Stimulated activated CD8-positive, alpha-beta memory T cell treated with anti-CD3 and anti-CD28 coated beads, Interleukin-12 subunit alpha, Interleukin-12 subunit beta, amount 100 ng/mL, for 4 hours (primary cell): Measurements from ENCODE around the gene GAL3ST3.
"Not testable (repeated sequence)": the region's sequence is repeated elsewhere in the genome, so short reads cannot be mapped to it uniquely, and the experiment has no call there.

Experiments
- DNase-seq: peaks from one replicate; pipeline ENCODE4 v3.0.0-alpha.2; 2020; ENCODE audit warnings: low read depth

GAL3ST3 gene

DNA sequence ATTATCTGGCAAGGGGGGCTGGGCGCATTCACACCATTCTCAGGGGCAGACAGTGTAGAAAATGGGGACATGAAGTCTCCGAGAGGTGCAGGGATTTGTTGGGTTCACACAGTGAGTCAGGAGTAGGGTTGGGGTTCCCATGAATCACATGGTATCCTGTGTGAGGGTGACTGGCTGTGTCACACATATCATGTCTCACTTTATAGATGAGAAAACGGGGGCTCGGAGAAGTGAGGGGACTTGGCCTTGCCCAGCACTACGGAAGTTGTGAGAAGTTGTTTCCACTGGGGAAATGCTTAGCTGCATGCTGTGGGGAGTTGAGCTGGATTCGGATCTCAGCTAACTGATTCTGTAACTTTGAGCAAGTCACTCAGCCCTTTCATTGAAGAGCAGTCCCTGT, 4.2 kb downstream of the GAL3ST3 start:
- DNase-seq, result no peak

DNA sequence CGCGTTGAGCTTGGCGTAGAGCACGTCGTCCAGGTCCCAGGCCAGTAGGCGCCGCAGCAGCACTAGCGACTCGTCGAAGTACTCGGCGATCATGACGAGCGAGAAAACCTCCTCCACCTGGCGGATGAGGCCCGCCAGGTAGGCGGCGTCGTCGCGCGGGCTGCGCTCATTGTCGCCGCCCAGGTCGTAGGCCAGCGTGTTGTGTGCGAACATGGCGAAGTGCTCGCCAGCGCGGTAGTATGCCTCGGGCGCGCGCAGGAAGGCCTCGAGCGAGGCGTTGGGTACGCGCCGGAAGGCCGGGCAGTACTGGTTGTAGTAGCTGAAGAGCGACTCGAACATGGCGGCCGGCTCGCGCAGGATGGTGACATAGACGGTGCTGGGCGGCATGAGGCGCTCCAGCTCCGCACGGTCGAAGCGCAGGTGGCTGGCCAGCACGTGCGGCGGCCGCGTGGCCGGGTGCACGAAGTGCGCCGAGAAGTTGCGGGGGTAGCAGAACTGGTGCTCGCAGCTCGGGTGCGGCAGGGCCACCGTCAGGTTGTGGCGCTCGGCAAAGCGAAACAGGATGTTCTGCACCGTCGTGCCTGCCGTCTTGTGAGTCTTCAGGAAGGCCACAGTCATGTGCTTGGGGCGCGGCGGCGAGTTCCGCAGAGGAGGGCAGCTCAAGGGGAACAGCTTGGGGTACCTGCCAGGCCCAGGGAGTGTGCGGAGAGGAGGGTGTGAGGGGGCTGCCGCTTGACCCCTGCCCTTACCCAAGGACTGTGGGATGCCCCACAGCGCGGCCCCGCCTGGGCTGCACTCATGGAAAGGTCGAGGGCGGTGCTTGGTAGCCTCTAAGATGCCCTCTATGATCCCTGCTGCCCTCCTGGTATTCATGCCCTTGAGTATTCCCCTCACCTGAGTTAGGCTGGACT, 5.7 kb downstream of the GAL3ST3 start:
- DNase-seq, result no peak

DNA sequence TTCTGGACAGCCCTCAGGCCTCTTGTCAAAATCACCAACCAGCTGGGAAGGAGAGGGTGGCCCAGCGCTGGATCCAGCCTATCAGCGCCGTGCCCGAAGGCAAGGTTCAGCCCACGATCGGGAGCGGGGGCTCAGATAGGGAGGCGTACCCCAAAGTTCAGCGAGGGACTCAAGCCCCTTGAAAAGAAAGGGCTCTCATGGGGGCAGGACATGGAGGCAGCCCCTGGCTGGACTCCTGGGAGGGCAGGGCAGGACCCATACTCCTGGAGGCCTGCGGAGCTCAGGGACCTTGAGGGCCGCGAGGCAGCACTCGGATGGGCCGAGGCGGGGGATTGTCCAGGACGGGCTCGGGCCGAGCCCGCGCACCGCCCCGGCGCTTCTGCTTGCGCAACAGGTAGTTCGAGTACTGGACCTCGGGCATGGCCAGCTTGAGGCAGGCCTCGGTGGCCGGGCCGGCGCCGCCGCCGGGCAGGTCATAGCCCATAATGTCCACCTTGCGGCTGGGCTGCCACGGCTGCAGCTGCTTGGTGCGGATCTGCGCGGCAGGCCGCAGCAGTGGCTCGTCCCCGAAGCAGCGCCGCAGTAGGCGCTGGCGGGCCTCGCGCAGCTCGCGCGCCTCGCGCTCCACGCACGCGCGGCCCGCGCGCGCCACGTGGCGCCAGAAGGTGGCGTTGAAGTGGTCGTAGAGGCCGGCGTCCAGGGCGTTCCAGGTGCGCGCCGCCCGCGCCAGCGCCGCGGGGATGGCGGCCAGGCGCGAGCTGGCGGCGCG, 6.5 kb downstream of the GAL3ST3 start:
- DNase-seq, result no peak

- no peak for DNase-seq
Observed at GRCh38 chr11:66039765-66040164, 9.2 kb downstream of the GAL3ST3 start.

DNA sequence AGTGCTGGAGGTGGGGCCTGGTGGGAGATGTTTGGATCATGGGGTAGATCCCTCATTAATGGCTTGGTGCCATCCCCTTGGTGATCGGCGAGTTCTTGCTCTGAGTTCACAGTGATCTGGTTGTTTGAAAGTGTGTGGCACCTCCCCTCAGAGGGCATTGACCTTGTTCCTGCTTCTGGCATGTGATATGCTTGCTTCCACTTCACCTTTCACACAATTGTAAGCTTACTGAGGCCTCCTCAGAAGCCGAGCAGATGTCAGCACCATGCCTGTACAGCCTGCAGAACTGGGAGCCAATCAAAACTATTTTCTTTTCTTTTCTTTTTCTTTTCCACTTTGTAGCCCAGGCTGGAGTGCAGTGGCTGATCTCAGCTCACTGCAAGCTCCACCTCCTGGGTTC, 11.6 kb downstream of the GAL3ST3 start:
- no peak for DNase-seq

DNA sequence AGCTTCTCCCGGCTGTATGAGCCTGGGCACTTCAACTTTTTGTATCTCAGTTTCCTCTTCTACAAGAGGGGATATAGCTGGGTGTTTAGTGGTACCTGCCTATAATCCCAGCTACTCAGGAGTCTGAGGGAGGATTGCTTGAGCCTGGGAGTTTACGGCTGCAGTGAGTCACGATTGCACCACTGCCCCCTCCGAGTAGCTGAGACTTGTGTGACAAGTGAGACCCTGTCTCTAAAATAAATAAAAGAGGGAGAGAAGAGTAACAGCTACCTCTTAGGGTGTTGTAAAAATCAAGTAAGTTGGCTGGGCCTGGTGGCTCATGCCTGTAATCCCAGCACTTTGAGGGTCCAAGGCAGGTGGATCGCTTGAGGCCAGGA, 12.6 kb downstream of the GAL3ST3 start:
- DNase-seq, result no peak

GRCh38 chr11:66035653-66036333, 13.2 kb downstream of the GAL3ST3 start:
- no peak for DNase-seq

DNA sequence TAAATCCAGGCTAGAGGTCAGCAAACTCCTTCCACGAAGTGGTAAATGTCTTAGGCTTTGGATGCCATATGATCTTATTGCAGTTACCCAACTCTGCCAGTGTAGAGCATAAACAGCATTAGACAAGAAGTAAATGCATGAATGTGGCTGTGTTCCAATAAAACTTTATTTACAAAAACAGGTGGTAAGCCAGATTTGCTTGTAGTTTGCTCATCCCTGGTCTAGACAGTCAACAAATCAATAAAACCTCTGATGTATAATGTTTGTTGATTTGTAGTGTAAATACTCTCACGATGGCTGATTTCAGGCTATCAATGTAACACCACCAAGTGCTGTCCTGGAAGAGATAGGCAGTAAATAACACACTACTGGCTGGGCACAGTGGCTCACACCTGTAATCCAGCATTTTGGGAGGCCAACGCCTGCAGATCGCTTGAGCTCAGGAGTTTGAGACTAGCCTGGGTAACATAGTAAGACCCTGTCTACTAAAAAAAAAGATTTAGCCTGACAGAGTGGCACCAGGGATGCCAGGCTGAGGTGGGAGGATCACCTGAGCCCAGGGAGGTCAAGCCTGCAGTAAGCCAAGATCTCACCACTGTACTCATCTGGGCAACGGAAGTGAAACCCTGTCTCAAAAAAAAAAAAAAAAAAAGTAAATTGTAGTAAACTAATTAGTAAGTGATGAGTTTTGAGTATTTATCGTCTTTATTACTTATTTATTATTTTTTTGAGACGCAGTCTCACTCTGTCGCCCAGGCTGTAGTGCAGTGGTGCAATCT, 15.8 kb downstream of the GAL3ST3 start:
- no peak for DNase-seq

DNA sequence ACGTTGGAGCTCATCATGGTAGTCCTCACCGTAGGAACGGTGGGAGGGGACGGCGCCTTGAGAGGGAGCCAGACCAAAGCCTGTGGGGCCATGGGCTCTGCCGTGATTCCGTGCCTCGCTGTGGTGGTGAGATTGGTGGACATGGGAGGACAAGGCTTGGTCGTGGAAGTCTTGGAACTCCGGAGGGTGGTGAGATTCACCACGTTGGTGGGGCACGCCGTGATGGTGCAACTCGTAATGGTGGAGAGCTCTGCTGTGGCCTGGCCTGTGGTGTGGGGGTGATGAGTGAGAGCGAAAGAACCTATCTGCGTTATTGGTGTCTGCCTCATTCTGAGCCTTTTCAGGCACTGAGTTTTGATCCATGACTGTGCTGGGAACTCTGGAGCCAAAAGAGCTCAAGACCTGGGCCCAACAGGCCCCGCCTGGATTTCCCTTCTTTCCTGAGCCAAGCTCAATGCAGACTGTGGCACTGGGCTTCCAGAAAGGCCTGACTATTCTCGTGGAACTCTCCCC, 22.9 kb downstream of the GAL3ST3 start, which contains the start of gene CATSPER1:
Gene CATSPER1, minus strand, starts transcription at position 463 of the 513 bp plus-strand sequence. Its CDS starts 100 bp downstream, at position 363.
- DNase-seq, result no peak

DNA sequence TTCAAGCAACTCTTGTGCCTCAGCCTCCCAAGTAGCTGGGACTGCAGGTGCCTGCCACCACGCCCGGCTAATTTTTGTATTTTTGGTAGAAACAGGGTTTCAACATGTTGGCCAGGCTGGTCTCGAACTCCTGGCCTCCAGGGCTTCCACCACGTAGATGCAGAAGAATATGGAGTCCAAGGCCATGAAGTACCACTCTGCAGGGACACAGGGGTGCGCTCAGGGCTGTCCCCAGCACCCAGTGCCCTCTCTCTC, 25.8 kb downstream of the GAL3ST3 start:
- not testable (repeated sequence) for DNase-seq

- DNase-seq, result peak; percentile 61
Observed at GRCh38 chr11:66022401-66023185, 26.4 kb downstream of the GAL3ST3 start.

DNA sequence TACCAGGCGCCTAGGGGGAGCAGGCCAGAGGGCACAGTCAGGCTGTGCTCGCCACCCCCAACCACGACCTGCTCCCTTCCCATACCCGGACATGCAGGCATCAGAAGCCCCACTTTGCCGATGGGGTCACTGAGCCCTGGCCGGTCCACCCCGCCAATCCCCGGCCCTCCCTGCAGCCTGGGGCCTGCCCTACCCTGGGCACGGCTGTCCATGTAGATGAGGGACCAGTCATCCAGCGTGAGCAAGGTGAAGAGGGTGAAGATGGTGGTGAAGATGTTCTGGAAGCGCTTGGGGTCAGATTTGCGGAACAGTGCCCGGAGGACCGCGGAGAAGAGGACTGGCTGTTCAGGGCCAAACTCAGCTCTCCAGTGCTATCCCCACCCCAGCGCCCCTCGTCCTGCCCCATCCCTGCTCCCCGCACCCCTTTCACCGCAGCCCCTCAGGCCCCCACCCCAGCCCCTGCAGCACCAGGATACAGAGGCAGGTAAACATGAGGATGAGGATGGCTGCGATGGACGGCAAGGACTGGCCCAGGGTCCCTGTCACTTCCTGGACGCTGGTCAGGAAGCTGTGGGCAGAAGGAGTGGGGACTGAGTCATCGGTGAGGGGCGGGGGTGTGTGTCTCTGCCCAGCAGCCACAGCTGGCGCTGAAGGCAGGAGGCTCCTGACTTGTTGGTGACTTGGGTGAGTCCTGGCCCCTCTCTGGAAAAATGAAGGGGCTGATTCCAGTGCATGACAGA, 28.2 kb downstream of the GAL3ST3 start:
- DNase-seq, result peak; percentile 29

DNA sequence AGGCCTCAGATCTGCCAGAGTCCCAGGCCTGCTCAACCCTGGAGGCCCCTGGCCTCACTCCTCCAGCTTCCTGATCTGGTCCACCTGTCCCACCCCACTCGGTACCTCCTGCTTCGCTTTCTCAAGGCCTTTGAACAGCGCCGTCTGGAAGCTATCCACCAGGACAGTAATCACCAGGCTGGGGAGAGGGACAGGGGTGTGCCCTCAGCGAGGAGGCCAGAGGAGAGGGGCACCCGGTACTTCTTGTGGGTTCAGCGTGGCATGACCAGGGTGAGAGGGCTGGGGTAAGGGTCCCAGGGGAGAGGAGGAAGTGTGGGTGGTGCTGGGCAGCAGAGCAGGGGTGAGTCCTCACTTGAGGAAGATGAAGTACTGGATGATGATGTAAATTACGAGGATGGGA, 28.7 kb downstream of the GAL3ST3 start:
- DNase-seq, result no peak

GRCh38 chr11:66017321-66017720, 31.6 kb downstream of the GAL3ST3 start:
- peak; percentile 27 for DNase-seq

- no peak for DNase-seq
Observed at GRCh38 chr11:66016793-66017177, 32.2 kb downstream of the GAL3ST3 start.

GRCh38 chr11:66015936-66016792, 32.8 kb downstream of the GAL3ST3 start:
- DNase-seq, result no peak

GRCh38 chr11:66015454-66015881, 33.5 kb downstream of the GAL3ST3 start:
- no peak for DNase-seq

GRCh38 chr11:66014804-66015453, 34.0 kb downstream of the GAL3ST3 start:
- DNase-seq, result no peak

GRCh38 chr11:66013762-66014100, 35.2 kb downstream of the GAL3ST3 start:
- no peak for DNase-seq
